Esophagus (tissue), 2 donors: ENCODE data around the gene CFTR. TPM values are rescaled to one million over a fixed set of nuclear protein-coding genes. Genes with fewer than 3 reads are reported as not detected.

ENCODE experiments used
- H3K27ac ChIP-seq, 2 donors: one replicate each; pipeline ENCODE4 v1.5.1; 2013; ENCODE audit warnings: low read depth in 2 of 2, mild to moderate bottlenecking in 2 of 2, inconsistent platforms in 1 of 2, low read length in 1 of 2, moderate library complexity in 1 of 2
- H3K27me3 ChIP-seq, 2 donors: one replicate each; pipeline ENCODE4 v1.6.1; 2013; ENCODE audit warnings: low read length in 2 of 2, control low read depth in 1 of 2, mild to moderate bottlenecking in 1 of 2; ENCODE audit not compliant: insufficient read depth in 2 of 2, control insufficient read depth in 1 of 2
- H3K36me3 ChIP-seq, 2 donors: one replicate each; pipeline ENCODE4 v1.6.1; 2013; ENCODE audit warnings: low read length in 1 of 2; ENCODE audit not compliant: control insufficient read depth in 2 of 2, insufficient read depth in 2 of 2
- H3K4me1 ChIP-seq, 2 donors: one replicate each; pipeline ENCODE4 v1.6.1; 2013; ENCODE audit warnings: low read length in 1 of 2; ENCODE audit not compliant: control insufficient read depth in 2 of 2, insufficient read depth in 2 of 2
- H3K4me3 ChIP-seq, 2 donors: one replicate each; pipeline ENCODE4 v1.5.1; 2013; ENCODE audit warnings: low read length in 2 of 2, mild to moderate bottlenecking in 2 of 2, low read depth in 1 of 2, moderate library complexity in 1 of 2
- H3K9me3 ChIP-seq, 2 donors: one replicate each; pipeline ENCODE4 v1.6.1; 2013; ENCODE audit warnings: mild to moderate bottlenecking in 2 of 2, low read depth in 1 of 2, low read length in 1 of 2, moderate library complexity in 1 of 2; ENCODE audit not compliant: control insufficient read depth in 2 of 2, insufficient read depth in 1 of 2
- WGBS, 2 donors: extraction: QIAGEN DNeasy Blood & Tissue Kit; methylation state at CpG; one replicate each; pipeline ENCODE4 v1.1.7; 2013; 5-methylcytosine and 5-hydroxymethylcytosine counted together
- polyA plus RNA-seq, 2 donors: library from polyadenylated mRNA; stranded (reverse); fragments of 200-250 nt; gene quantifications; one replicate each; pipeline ENCODE4 v1.2.3, GENCODE V29; 2013
- donor health status: healthy with polysubstance abuse.
- donor health status: Bipolar disorder and iron deficiency.

The CFTR gene
- polyA plus RNA-seq, 2 donors: 0.29 to 1.2 TPM

- H3K27ac ChIP-seq: no peak overlapping the region
- H3K9me3 ChIP-seq: no peaks in the 10 kb centered on the region
- no peaks in the 10 kb centered on the region for H3K27me3 ChIP-seq
- 43 to 59% methylated on average over 2 of the region's 2 CpGs for WGBS, 2 donors
- H3K36me3 ChIP-seq: no peaks in the 10 kb centered on the region
- H3K4me1 ChIP-seq: no peaks in the 10 kb centered on the region
- no peak overlapping the region for H3K4me3 ChIP-seq
These were observed 141.3 kb downstream of the CFTR start for GRCh38 chr7:117621075-117621618.

GRCh38 chr7:117623606-117624005 is 143.8 kb downstream of the CFTR start:
- no peaks in the 10 kb centered on the region for H3K9me3 ChIP-seq
- no peak overlapping the region for H3K4me3 ChIP-seq
- H3K27me3 ChIP-seq: no peaks in the 10 kb centered on the region
- H3K27ac ChIP-seq: no peak overlapping the region
- 75 to 78% methylated on average over 4 of the region's 4 CpGs for WGBS, 2 donors
- H3K4me1 ChIP-seq: no peaks in the 10 kb centered on the region
- no peaks in the 10 kb centered on the region for H3K36me3 ChIP-seq

GRCh38 chr7:117630501-117630900 is 150.7 kb downstream of the CFTR start:
- 78% methylated on average over 4 of the region's 4 CpGs for whole genome bisulfite sequencing, 2 donors
- no peaks in the 10 kb centered on the region for H3K36me3 ChIP-seq
- H3K9me3 ChIP-seq: no peaks in the 10 kb centered on the region
- no peak overlapping the region for H3K4me3 ChIP-seq
- no peak overlapping the region for H3K27ac ChIP-seq
- H3K27me3 ChIP-seq: no peaks in the 10 kb centered on the region
- H3K4me1 ChIP-seq: no peaks in the 10 kb centered on the region

GRCh38 chr7:117630907-117631564 is 151.2 kb downstream of the CFTR start:
- no peak overlapping the region for H3K4me3 ChIP-seq
- H3K36me3 ChIP-seq: no peaks in the 10 kb centered on the region
- WGBS, 2 donors: 90 to 93% methylated on average over 1 of the region's 1 CpG
- H3K27ac ChIP-seq: no peak overlapping the region
- H3K27me3 ChIP-seq: no peaks in the 10 kb centered on the region
- H3K4me1 ChIP-seq: no peaks in the 10 kb centered on the region
- no peaks in the 10 kb centered on the region for H3K9me3 ChIP-seq

GRCh38 chr7:117631652-117632051 is 151.8 kb downstream of the CFTR start:
- 91 to 94% methylated on average over 3 of the region's 3 CpGs for WGBS, 2 donors
- H3K27me3 ChIP-seq: no peaks in the 10 kb centered on the region
- no peaks in the 10 kb centered on the region for H3K4me1 ChIP-seq
- H3K36me3 ChIP-seq: no peaks in the 10 kb centered on the region
- no peak overlapping the region for H3K27ac ChIP-seq
- H3K4me3 ChIP-seq: no peak overlapping the region
- H3K9me3 ChIP-seq: no peaks in the 10 kb centered on the region

- no peak overlapping the region for H3K27ac ChIP-seq
- H3K4me3 ChIP-seq: no peak overlapping the region
- no peaks in the 10 kb centered on the region for H3K36me3 ChIP-seq
- WGBS, 2 donors: 89 to 92% methylated on average over 2 of the region's 2 CpGs
- no peaks in the 10 kb centered on the region for H3K4me1 ChIP-seq
- H3K9me3 ChIP-seq: no peaks in the 10 kb centered on the region
- no peaks in the 10 kb centered on the region for H3K27me3 ChIP-seq
These were observed 158.1 kb downstream of the CFTR start for GRCh38 chr7:117637937-117638336.

- Histone ChIP-seq H3K4me1 (no peaks in the 10 kb centered on the region), H3K27ac (no peak overlapping the region), H3K9me3 (no peaks in the 10 kb centered on the region), H3K36me3 (no peaks in the 10 kb centered on the region), H3K4me3 (no peak overlapping the region), H3K27me3 (no peaks in the 10 kb centered on the region)
- WGBS, 2 donors: 41 to 59% methylated on average over 2 of the region's 2 CpGs
These were observed 160.1 kb downstream of the CFTR start for GRCh38 chr7:117639966-117640365.

- Histone ChIP-seq H3K27me3 (no peaks in the 10 kb centered on the region), H3K27ac (no peak overlapping the region), H3K36me3 (no peaks in the 10 kb centered on the region), H3K9me3 (no peaks in the 10 kb centered on the region), H3K4me1 (no peaks in the 10 kb centered on the region), H3K4me3 (no peak overlapping the region)
These were observed 160.6 kb downstream of the CFTR start for GRCh38 chr7:117640465-117640864.

- Histone ChIP-seq H3K36me3 (no peaks in the 10 kb centered on the region), H3K27ac (no peak overlapping the region), H3K27me3 (no peaks in the 10 kb centered on the region), H3K4me1 (peaks cover 0 to 2% of the 10 kb centered on the region in 2 donors), H3K4me3 (no peak overlapping the region), H3K9me3 (no peaks in the 10 kb centered on the region)
These were observed 165.8 kb downstream of the CFTR start for GRCh38 chr7:117645481-117646165.
